CD8-positive, alpha-beta memory T cell (primary cell): ENCODE results near the gene USP5. TPM values are rescaled to one million over a fixed set of nuclear protein-coding genes. Genes with fewer than 3 reads are reported as not detected.
"Not testable (repeated sequence)": the region's sequence is repeated elsewhere in the genome, so short reads cannot be mapped to it uniquely, and the experiment has no call there.

ENCODE experiments used
- CTCF ChIA-PET: fragments of 350-600 bp; sonication (Branson Sonifier 250); formaldehyde crosslinking; loops from one replicate; lab custom pipeline; 2021; ENCODE audit warnings: antibody characterized with exemption; lab: Charles Lee
- POLR2A ChIA-PET: fragments of 350-600 bp; sonication (Branson Sonifier 250); formaldehyde crosslinking; loops from one replicate; lab custom pipeline; 2021; ENCODE audit warnings: antibody characterized with exemption; lab: Charles Lee
- DNase-seq, 5 donors: peaks; one replicate each; pipeline versions ENCODE4 v3.0.0 to v3.0.0-alpha.2; 2020 to 2022; ENCODE audit warnings: mixed read lengths in 1 of 5
- H3K27ac ChIP-seq: one replicate; pipeline ENCODE4 v1.7.0; 2013; ENCODE audit warnings: low read depth, mild to moderate bottlenecking, low read length, moderate library complexity
- H3K27me3 ChIP-seq: 2 replicates; pipeline ENCODE4 v1.7.0; 2013; ENCODE audit warnings: low read length, mild to moderate bottlenecking; ENCODE audit not compliant: insufficient read depth, poor library complexity, severe bottlenecking
- H3K36me3 ChIP-seq: 2 replicates; pipeline ENCODE4 v1.7.0; 2013; ENCODE audit warnings: mild to moderate bottlenecking, low read length, moderate library complexity; ENCODE audit not compliant: insufficient read depth
- H3K4me1 ChIP-seq: 2 replicates; pipeline ENCODE4 v1.7.0; 2013; ENCODE audit warnings: mild to moderate bottlenecking, low read length, moderate library complexity; ENCODE audit not compliant: insufficient read depth
- H3K4me3 ChIP-seq: 2 replicates; pipeline ENCODE4 v1.7.0; 2013; ENCODE audit warnings: mild to moderate bottlenecking, low read length
- H3K9me3 ChIP-seq: 2 replicates; pipeline ENCODE4 v1.7.0; 2013; ENCODE audit warnings: mild to moderate bottlenecking, low read length
- H3K27ac Mint-ChIP-seq, 8 donors: one replicate each; pipeline ENCODE4 v1.8.0; 2020 to 2021; ENCODE audit warnings: mixed read lengths in 8 of 8, mild to moderate bottlenecking in 6 of 8, inconsistent platforms in 3 of 8, moderate library complexity in 3 of 8
- H3K27me3 Mint-ChIP-seq, 2 donors: one replicate each; pipeline ENCODE4 v1.8.0; 2020 to 2021; ENCODE audit warnings: mixed read lengths in 2 of 2, mild to moderate bottlenecking in 1 of 2, moderate library complexity in 1 of 2
- H3K36me3 Mint-ChIP-seq, 3 donors: one replicate each; pipeline ENCODE4 v1.8.0; 2020 to 2021; ENCODE audit warnings: mixed read lengths in 3 of 3, inconsistent platforms in 1 of 3, mild to moderate bottlenecking in 1 of 3
- H3K4me1 Mint-ChIP-seq, 3 donors: one replicate each; pipeline ENCODE4 v1.8.0; 2020 to 2021; ENCODE audit warnings: mixed read lengths in 3 of 3, inconsistent platforms in 1 of 3, mild to moderate bottlenecking in 1 of 3
- H3K4me3 Mint-ChIP-seq, 7 donors: one replicate each; pipeline ENCODE4 v1.8.0; 2020 to 2021; ENCODE audit warnings: mixed read lengths in 7 of 7, mild to moderate bottlenecking in 6 of 7, moderate library complexity in 4 of 7, inconsistent platforms in 2 of 7
- H3K9me3 Mint-ChIP-seq, 5 donors: one replicate each; pipeline ENCODE4 v1.8.0; 2020 to 2022; ENCODE audit warnings: mixed read lengths in 5 of 5, mild to moderate bottlenecking in 3 of 5, moderate library complexity in 2 of 5, inconsistent platforms in 1 of 5
- polyA plus RNA-seq: library from polyadenylated mRNA; unstranded; fragments of 300-500 nt; fragmentation: Illumina TruSeq; gene quantifications from one replicate; pipeline ENCODE4 v1.2.3, GENCODE V29; 2021
- total RNA-seq, 2 experiments: library from RNA; stranded (reverse); gene quantifications; one replicate each; pipeline ENCODE4 v1.2.3, GENCODE V29; 2021

The USP5 gene
- total and polyA plus RNA-seq, 3 experiments from 2014 or later, result 49.7 to 154 (median 154) TPM

GRCh38 chr12:6892683-6893082, 40.7 kb downstream of the USP5 start:
- not testable (repeated sequence) for H3K36me3 Mint-ChIP-seq, H3K4me3 ChIP-seq, H3K27ac ChIP-seq, H3K9me3 ChIP-seq, DNase-seq, H3K9me3 Mint-ChIP-seq, H3K27me3 Mint-ChIP-seq, H3K36me3 ChIP-seq, H3K27me3 ChIP-seq
- peaks cover 12% of the 10 kb centered on the region for H3K4me1 ChIP-seq
- peak overlapping the region in 5 of 7 donors; percentile 43 to 56 (median 46) for H3K4me3 Mint-ChIP-seq
- H3K4me1 Mint-ChIP-seq, result peaks cover 12 to 19% (median 12%) of the 10 kb centered on the region in 3 donors
- ChIA-PET POLR2A (interaction anchor here (2.0 to 2.4 kb wide), 2 partner anchors 20 to 21 kb away, joined by 13 to 34 read pairs; partner anchors contain the start of genes ENO2 and SPSB2), CTCF (interaction anchor here (1.8 to 2.4 kb wide), 5 partner anchors 13 to 36 kb away, joined by 5 to 135 read pairs (median 12); partner anchors contain the start of genes LRRC23, SPSB2 and TPI1)
- peak overlapping the region in 4 of 8 donors; percentile 23 to 54 (median 37) for H3K27ac Mint-ChIP-seq

DNA sequence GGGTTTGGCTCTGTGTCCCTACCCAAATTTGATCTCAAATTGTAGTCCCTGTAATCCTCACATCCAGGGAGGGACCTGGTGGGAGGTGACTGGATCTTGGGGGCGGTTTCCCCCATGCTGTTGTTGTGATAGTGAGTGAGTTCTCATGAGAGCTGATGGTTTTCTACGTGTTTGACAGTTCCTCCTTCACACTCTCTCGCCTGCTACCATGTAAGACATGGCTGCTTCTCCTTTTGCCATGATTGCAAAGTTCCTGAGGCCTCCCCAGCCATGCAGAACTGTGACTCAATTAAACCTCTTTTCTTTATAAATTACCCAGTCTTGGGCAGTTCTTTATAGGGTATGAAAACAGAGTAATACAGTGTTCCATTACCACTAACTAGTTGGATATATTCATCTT, 42.4 kb downstream of the USP5 start:
- no peak overlapping the region for H3K4me3 Mint-ChIP-seq
- peaks cover 0 to 4% of the 10 kb centered on the region in 2 donors for H3K27me3 Mint-ChIP-seq
- ChIA-PET POLR2A (no interaction called here), CTCF (interaction anchor here (1.1 kb wide), 1 partner anchor 22 kb away, joined by 3 read pairs; the partner anchor contains the start of gene SPSB2)
- no peak overlapping the region for H3K27ac ChIP-seq
- H3K4me1 Mint-ChIP-seq, result peaks cover 12 to 19% (median 12%) of the 10 kb centered on the region in 3 donors
- H3K36me3 Mint-ChIP-seq, result no peaks in the 10 kb centered on the region
- DNase-seq, result no peak
- peaks cover 12% of the 10 kb centered on the region for H3K4me1 ChIP-seq
- H3K9me3 Mint-ChIP-seq, result no peaks in the 10 kb centered on the region
- H3K27ac Mint-ChIP-seq, result no peak overlapping the region
- H3K27me3 ChIP-seq, result no peaks in the 10 kb centered on the region
- H3K9me3 ChIP-seq, result no peaks in the 10 kb centered on the region
- no peaks in the 10 kb centered on the region for H3K36me3 ChIP-seq
- no peak overlapping the region for H3K4me3 ChIP-seq

- Histone ChIP-seq H3K27ac (no peak overlapping the region), H3K36me3 (no peaks in the 10 kb centered on the region), H3K9me3 (no peaks in the 10 kb centered on the region), H3K4me3 (no peak overlapping the region), H3K4me1 (no peaks in the 10 kb centered on the region), H3K27me3 (no peaks in the 10 kb centered on the region)
- ChIA-PET POLR2A (interaction anchor here (0.5 kb wide), 1 partner anchor 14 kb away, joined by 4 read pairs; no protein-coding TSS in a partner anchor), CTCF (interaction anchor here (0.7 kb wide), 1 partner anchor 24 kb away, joined by 3 read pairs; the partner anchor contains the start of gene SPSB2)
- DNase-seq, result no peak
- Mint-ChIP-seq H3K27me3 (peaks cover 0 to 4% of the 10 kb centered on the region in 2 donors), H3K4me3 (no peak overlapping the region), H3K27ac (no peak overlapping the region), H3K9me3 (no peaks in the 10 kb centered on the region), H3K4me1 (peaks cover 0 to 4% (median 0%) of the 10 kb centered on the region in 3 donors), H3K36me3 (no peaks in the 10 kb centered on the region)
Measured at GRCh38 chr12:6896846-6897435, 45.0 kb downstream of the USP5 start.

- H3K27ac Mint-ChIP-seq, result peak overlapping the region in 1 of 8 donors; percentile 35
- no peaks in the 10 kb centered on the region for H3K36me3 Mint-ChIP-seq
Measured at GRCh38 chr12:6899427-6899826, 47.5 kb downstream of the USP5 start.

DNA sequence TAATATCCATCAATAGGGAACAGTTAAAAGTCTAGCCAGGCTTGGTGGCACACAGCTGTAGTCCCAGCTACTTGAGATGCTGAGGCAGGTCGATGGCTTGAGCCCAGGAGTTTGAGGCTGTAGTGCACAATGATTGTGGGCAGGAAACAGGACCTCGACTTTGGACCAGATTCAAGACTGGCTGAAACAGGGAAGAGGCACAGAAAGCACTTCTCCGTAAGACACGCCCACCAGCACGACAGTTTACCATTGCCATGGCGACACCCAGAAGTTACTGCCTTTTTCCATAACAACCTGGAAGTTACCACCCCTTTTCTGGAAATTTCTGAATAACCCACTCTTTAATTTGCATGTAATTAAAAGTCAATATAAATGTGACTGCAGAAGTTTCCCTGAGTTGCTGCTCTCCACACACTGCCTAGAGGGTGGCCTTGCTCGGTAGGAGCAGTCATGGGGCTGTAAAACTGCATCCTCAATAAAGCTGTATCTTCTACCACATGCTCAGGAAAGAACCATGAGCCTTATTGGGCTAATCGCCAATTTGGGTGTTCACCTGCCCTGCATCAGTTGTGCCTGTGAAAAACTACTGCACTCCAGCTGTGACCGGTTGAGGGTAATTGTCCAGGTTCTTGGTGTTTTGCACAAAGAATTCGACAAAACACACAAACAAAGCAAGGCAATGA, 48.0 kb downstream of the USP5 start:
- H3K4me3 Mint-ChIP-seq, result no peak overlapping the region
- Histone ChIP-seq H3K4me3 (no peak overlapping the region), H3K9me3 (no peaks in the 10 kb centered on the region), H3K36me3 (no peaks in the 10 kb centered on the region), H3K4me1 (peaks cover 10% of the 10 kb centered on the region), H3K27me3 (no peaks in the 10 kb centered on the region), H3K27ac (no peak overlapping the region)
- peak overlapping the region in 1 of 8 donors; percentile 35 for H3K27ac Mint-ChIP-seq
- no peaks in the 10 kb centered on the region for H3K36me3 Mint-ChIP-seq
- ChIA-PET CTCF (interaction anchor here (1.1 to 1.8 kb wide), 4 partner anchors 9 to 118 kb away, joined by 3 to 8 read pairs (median 4); partner anchors contain the start of genes LPCAT3 and SPSB2), POLR2A (interaction anchor here (0.6 kb wide), 1 partner anchor 211 kb away, joined by 4 read pairs; the partner anchor contains the start of gene ZNF384)
- peaks cover 0 to 5% (median 0%) of the 10 kb centered on the region in 3 donors for H3K4me1 Mint-ChIP-seq
- DNase-seq, result no peak
- no peaks in the 10 kb centered on the region for H3K9me3 Mint-ChIP-seq
- H3K27me3 Mint-ChIP-seq, result peaks cover 0 to 4% of the 10 kb centered on the region in 2 donors

More at GRCh38 chr12:6899427-6899826, 47.5 kb downstream of the USP5 start:
- Histone ChIP-seq H3K4me3 (no peak overlapping the region), H3K36me3 (no peaks in the 10 kb centered on the region), H3K4me1 (peaks cover 8% of the 10 kb centered on the region), H3K9me3 (no peaks in the 10 kb centered on the region), H3K27me3 (no peaks in the 10 kb centered on the region), H3K27ac (no peak overlapping the region)
- Mint-ChIP-seq H3K27me3 (peaks cover 0 to 4% of the 10 kb centered on the region in 2 donors), H3K4me1 (peaks cover 0 to 5% (median 0%) of the 10 kb centered on the region in 3 donors), H3K9me3 (no peaks in the 10 kb centered on the region), H3K4me3 (no peak overlapping the region)
- DNase-seq, result no peak
- CTCF ChIA-PET, result interaction anchor here (1.1 to 1.8 kb wide), 5 partner anchors 8 to 119 kb away, joined by 3 to 8 read pairs (median 4); partner anchors contain the start of genes LPCAT3 and SPSB2
- POLR2A ChIA-PET, result interaction anchor here (0.6 kb wide), 1 partner anchor 210 kb away, joined by 4 read pairs; the partner anchor contains the start of gene ZNF384

DNA sequence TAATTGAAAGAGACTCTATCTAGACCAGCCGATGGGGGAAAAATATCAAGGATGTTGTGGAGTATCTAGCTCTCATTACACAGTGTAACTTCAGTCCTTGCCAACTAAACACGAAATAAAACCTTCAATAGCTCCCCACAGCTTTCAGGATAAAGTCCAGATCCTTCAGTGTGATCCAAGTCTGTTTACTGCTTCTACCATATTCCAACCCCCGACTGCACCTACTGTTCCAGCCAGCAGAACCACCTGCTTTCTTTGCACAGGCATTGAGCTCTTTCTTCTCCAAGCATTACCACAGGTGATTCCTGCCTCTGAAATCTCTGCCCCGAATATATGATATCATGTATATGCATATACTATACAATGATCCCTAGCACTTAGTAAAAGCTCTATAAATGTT, 50.5 kb downstream of the USP5 start:
- no peak for DNase-seq
- Histone ChIP-seq H3K4me1 (peaks cover 16% of the 10 kb centered on the region), H3K9me3 (no peaks in the 10 kb centered on the region), H3K36me3 (no peaks in the 10 kb centered on the region), H3K4me3 (no peak overlapping the region), H3K27me3 (no peaks in the 10 kb centered on the region), H3K27ac (no peak overlapping the region)
- H3K4me3 Mint-ChIP-seq, result no peak overlapping the region
- H3K4me1 Mint-ChIP-seq, result peaks cover 0 to 5% (median 0%) of the 10 kb centered on the region in 3 donors
- ChIA-PET POLR2A (interaction anchor here (0.6 to 1.2 kb wide), 3 partner anchors 11 to 91 kb away, joined by 3 to 7 read pairs (median 3); no protein-coding TSS in a partner anchor), CTCF (interaction anchor here (0.9 to 7.9 kb wide), 4 partner anchors 9 to 50 kb away, joined by 3 to 50 read pairs (median 24); partner anchors contain the start of gene SPSB2)
- peak overlapping the region in 3 of 8 donors; percentile 10 to 56 (median 30) for H3K27ac Mint-ChIP-seq
- no peaks in the 10 kb centered on the region for H3K27me3 Mint-ChIP-seq
- no peaks in the 10 kb centered on the region for H3K9me3 Mint-ChIP-seq
- H3K36me3 Mint-ChIP-seq, result no peaks in the 10 kb centered on the region

DNA sequence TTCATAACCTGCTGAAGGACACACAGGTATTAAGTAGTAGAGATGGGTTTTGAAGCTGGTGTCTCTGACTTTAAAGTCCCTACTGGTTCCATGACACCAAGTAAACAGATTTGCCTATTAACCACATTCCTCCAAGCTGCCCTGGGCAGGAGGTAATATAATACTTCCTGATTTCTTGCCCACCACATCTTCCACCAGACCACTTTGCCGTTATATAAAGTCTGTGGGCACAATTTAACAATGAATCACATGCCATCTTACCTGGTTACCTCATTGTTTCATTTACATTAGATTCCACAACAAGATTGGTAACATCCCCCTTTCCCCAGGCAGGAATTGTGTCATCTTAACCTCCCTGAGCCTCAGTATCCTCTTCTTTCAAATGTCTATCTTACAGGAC, 51.8 kb downstream of the USP5 start:
- H3K27me3 Mint-ChIP-seq, result no peaks in the 10 kb centered on the region
- H3K4me3 Mint-ChIP-seq, result peak overlapping the region in 1 of 7 donors; percentile 19

More for the DNA sequence above, 51.8 kb downstream of the USP5 start:
- Histone ChIP-seq H3K4me3 (no peak overlapping the region), H3K27ac (no peak overlapping the region), H3K4me1 (peaks cover 16% of the 10 kb centered on the region), H3K27me3 (no peaks in the 10 kb centered on the region), H3K9me3 (no peaks in the 10 kb centered on the region), H3K36me3 (no peaks in the 10 kb centered on the region)
- H3K27ac Mint-ChIP-seq, result peak overlapping the region in 1 of 8 donors; percentile 78
- H3K4me1 Mint-ChIP-seq, result peaks cover 0 to 5% (median 0%) of the 10 kb centered on the region in 3 donors
- CTCF ChIA-PET, result interaction anchor here (1.1 to 7.9 kb wide), 3 partner anchors 12 to 114 kb away, joined by 3 to 50 read pairs (median 45); partner anchors contain the start of genes LPCAT3 and SPSB2
- no peak for DNase-seq
- H3K9me3 Mint-ChIP-seq, result no peaks in the 10 kb centered on the region
- H3K36me3 Mint-ChIP-seq, result peaks cover 0 to 5% (median 3%) of the 10 kb centered on the region in 3 donors
- POLR2A ChIA-PET, result interaction anchor here (1.5 kb wide), 1 partner anchor 13 kb away, joined by 5 read pairs; no protein-coding TSS in a partner anchor
